GF-D8 (cell line): Measurements from ENCODE around the gene PLPPR2.
A peak's percentile ranks its signal among the peaks of the same experiment; 100 is the strongest.
"Not testable (repeated sequence)": the region's sequence is repeated elsewhere in the genome, so short reads cannot be mapped to it uniquely, and the experiment has no call there.

Experiments
- DNase-seq: peaks from one replicate; lab custom pipeline; 2025; lab: John Stamatoyannopoulos, UW

PLPPR2 gene

GRCh38 chr19:11373885-11374432 lies 18.7 kb downstream of the PLPPR2 start:
- DNase-seq: peak; percentile 28

- peak; percentile 100 for DNase-seq
Observed at GRCh38 chr19:11374433-11375142, 19.4 kb downstream of the PLPPR2 start, which contains the start of gene SWSAP1. Gene SWSAP1, plus strand, starts transcription at chr19:11374666. Its CDS starts 15 bp downstream, at chr19:11374681.

- DNase-seq: peak; percentile 57
Observed at GRCh38 chr19:11375143-11375948, 20.1 kb downstream of the PLPPR2 start.

GRCh38 chr19:11377237-11377636 lies 22.0 kb downstream of the PLPPR2 start:
- peak; percentile 23 for DNase-seq

- no peak for DNase-seq
Observed at GRCh38 chr19:11377756-11378155, 22.5 kb downstream of the PLPPR2 start.

GRCh38 chr19:11378319-11379189 lies 23.3 kb downstream of the PLPPR2 start:
- DNase-seq: no peak

- DNase-seq: not testable (repeated sequence)
Observed at GRCh38 chr19:11379269-11379845, 24.1 kb downstream of the PLPPR2 start.

- no peak for DNase-seq
Observed at GRCh38 chr19:11379857-11380350, 24.7 kb downstream of the PLPPR2 start.

GRCh38 chr19:11380653-11381537 lies 25.7 kb downstream of the PLPPR2 start:
- peak; percentile 80 for DNase-seq

GRCh38 chr19:11382898-11383705 lies 27.9 kb downstream of the PLPPR2 start:
- no peak for DNase-seq

GRCh38 chr19:11383706-11384048 lies 28.4 kb downstream of the PLPPR2 start:
- no peak for DNase-seq

- DNase-seq: no peak
Observed at GRCh38 chr19:11384778-11385129, 29.5 kb downstream of the PLPPR2 start.

GRCh38 chr19:11387162-11388034 lies 32.2 kb downstream of the PLPPR2 start:
- DNase-seq: peak; percentile 4

- no peak for DNase-seq
Observed at GRCh38 chr19:11390359-11390758, 35.1 kb downstream of the PLPPR2 start.

- no peak for DNase-seq
Observed at GRCh38 chr19:11390933-11391680, 35.9 kb downstream of the PLPPR2 start.

- no peak for DNase-seq
Observed at GRCh38 chr19:11397089-11397610, 41.9 kb downstream of the PLPPR2 start.

- no peak for DNase-seq
Observed at GRCh38 chr19:11399667-11400066, 44.4 kb downstream of the PLPPR2 start.

GRCh38 chr19:11400798-11401197 lies 45.6 kb downstream of the PLPPR2 start:
- no peak for DNase-seq
